Measurements from ENCODE around the gene NBR1.
A peak's percentile ranks its signal among the peaks of the same experiment; 100 is the strongest.

Gene NBR1

GRCh38 chr17:43170766-43171585 is at the start of gene NBR1:
TSS of gene NBR1 (plus strand) at chr17:43171214. CDS start at chr17:43175800, 4,586 bp downstream.
- Histone ChIP-seq H3K27me3 (ENCODE audit: insufficient read depth, low read length) (no peaks in the 10 kb centered on the region), H3K4me2 (ENCODE audit: low read length) (peak within 1 kb of the TSS; percentile 81), H3K4me3 (ENCODE audit: low read depth, low read length, poor library complexity, severe bottlenecking) (peak within 1 kb of the TSS; percentile 77), H3K9me2 (ENCODE audit: low read depth, low read length) (no peaks in the 10 kb centered on the region), H3K36me3 (ENCODE audit: insufficient read depth, low read length) (peaks cover 10% of the 10 kb centered on the region; the same call in 1 of the 2 replicates), H4K20me1 (ENCODE audit: insufficient read depth, low read length) (no peaks in the 10 kb centered on the region), H3F3A (ENCODE audit: insufficient read depth, low read length) (no peaks in the 10 kb centered on the region), H3K9me3 (ENCODE audit: low read length) (no peaks in the 10 kb centered on the region), H3K27ac (ENCODE audit: low read depth, low read length, poor library complexity, severe bottlenecking) (peak within 1 kb of the TSS; percentile 93), H3K4me1 (ENCODE audit: insufficient read depth, low read length, severe bottlenecking) (peaks cover 35% of the 10 kb centered on the region), H3K79me2 (ENCODE audit: insufficient read depth, low read length) (peaks cover 18% of the 10 kb centered on the region), H3K9ac (ENCODE audit: low read length) (peak within 1 kb of the TSS; percentile 84), H2AFZ (ENCODE audit: low read length) (0 out of 2 replicates have a peak within 1 kb of the TSS, but pooled peaks have one; percentile 9)
- TF ChIP-seq, protein P1, sequence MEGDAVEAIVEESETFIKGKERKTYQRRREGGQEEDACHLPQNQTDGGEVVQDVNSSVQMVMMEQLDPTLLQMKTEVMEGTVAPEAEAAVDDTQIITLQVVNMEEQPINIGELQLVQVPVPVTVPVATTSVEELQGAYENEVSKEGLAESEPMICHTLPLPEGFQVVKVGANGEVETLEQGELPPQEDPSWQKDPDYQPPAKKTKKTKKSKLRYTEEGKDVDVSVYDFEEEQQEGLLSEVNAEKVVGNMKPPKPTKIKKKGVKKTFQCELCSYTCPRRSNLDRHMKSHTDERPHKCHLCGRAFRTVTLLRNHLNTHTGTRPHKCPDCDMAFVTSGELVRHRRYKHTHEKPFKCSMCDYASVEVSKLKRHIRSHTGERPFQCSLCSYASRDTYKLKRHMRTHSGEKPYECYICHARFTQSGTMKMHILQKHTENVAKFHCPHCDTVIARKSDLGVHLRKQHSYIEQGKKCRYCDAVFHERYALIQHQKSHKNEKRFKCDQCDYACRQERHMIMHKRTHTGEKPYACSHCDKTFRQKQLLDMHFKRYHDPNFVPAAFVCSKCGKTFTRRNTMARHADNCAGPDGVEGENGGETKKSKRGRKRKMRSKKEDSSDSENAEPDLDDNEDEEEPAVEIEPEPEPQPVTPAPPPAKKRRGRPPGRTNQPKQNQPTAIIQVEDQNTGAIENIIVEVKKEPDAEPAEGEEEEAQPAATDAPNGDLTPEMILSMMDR (IDR thresholded peaks at IDR 0.05; ENCODE audit: low read length) = peak; percentile 36; the same call in 1 of the 2 replicates
- TF ChIP-seq EZH2 (IDR thresholded peaks at IDR 0.05; ENCODE audit: borderline replicate concordance, low read length) = no peak

GRCh38 chr17:43125133-43125966 is 45.7 kb upstream of the NBR1 start, which contains the start of gene BRCA1:
TSS of gene BRCA1 (minus strand) at chr17:43125364. CDS start at chr17:43124096, 1,268 bp downstream.
- Histone ChIP-seq H3K27ac (ENCODE audit: low read depth, low read length, poor library complexity, severe bottlenecking) (peak within 1 kb of the TSS; percentile 62), H3K4me1 (ENCODE audit: insufficient read depth, low read length, severe bottlenecking) (peaks cover 34% of the 10 kb centered on the region), H3K27me3 (ENCODE audit: insufficient read depth, low read length) (no peaks in the 10 kb centered on the region), H3K36me3 (ENCODE audit: insufficient read depth, low read length) (peaks cover 26% of the 10 kb centered on the region), H3K9me3 (ENCODE audit: low read length) (no peaks in the 10 kb centered on the region), H3K4me3 (ENCODE audit: low read depth, low read length, poor library complexity, severe bottlenecking) (peak within 1 kb of the TSS; percentile 90), H3K4me2 (ENCODE audit: low read length) (peak within 1 kb of the TSS; percentile 92), H3K79me2 (ENCODE audit: insufficient read depth, low read length) (peaks cover 10% of the 10 kb centered on the region; the same call in 1 of the 2 replicates), H3F3A (ENCODE audit: insufficient read depth, low read length) (no peaks in the 10 kb centered on the region), H3K9ac (ENCODE audit: low read length) (peak within 1 kb of the TSS; percentile 94), H2AFZ (ENCODE audit: low read length) (no peak within 1 kb of the TSS), H4K20me1 (ENCODE audit: insufficient read depth, low read length) (no peaks in the 10 kb centered on the region), H3K9me2 (ENCODE audit: low read depth, low read length) (no peaks in the 10 kb centered on the region)
- TF ChIP-seq, protein P1 (IDR thresholded peaks at IDR 0.05; ENCODE audit: low read length) = no peak
- TF ChIP-seq EZH2 (IDR thresholded peaks at IDR 0.05; ENCODE audit: borderline replicate concordance, low read length) = no peak

Measured in OCI-LY1 (cell line).